Measurements from ENCODE around the gene MKI67. TPM values are rescaled to one million over a fixed set of nuclear protein-coding genes. Genes with fewer than 3 reads are reported as not detected.

Gene MKI67
- total RNA-seq, 1 donor from 2014 or later = 0.39 TPM

DNA sequence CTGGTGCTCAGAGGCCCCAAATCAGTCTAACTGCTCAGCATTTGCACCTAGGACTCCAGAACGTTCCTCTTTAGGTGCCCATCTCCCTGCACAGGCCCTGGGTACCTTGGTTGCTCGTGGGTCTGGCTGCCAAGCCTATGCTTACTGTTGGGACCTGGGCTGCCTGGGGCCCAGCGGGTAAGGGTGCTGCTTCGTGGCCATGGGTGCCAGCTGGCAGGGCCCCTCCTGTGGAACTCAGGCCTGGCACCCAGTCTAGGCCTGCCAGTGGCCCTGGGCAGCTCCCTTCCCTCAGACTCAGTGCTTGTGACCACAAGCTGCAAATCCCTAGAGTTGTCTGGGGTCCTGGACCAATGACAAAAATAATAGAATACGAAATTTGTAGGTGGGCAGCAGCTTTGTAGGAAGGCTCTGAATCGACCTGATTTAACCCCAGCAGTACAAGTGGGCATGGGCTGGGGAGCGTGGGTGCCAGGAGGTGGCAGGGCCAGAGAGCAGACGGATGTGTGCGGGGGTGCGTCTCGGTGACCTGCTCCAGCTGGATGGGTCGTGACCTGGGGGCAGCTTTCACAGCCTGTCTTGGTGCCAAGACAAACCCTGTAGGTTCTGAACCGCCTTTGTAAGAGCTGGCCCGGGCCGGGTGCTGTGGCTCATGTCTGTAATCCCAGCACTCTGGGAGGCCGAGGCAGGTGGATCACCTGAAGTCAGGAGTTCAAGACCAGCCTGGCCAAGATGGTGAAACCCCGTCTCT, 69.7 kb downstream of the MKI67 start:
- DNase-seq (ENCODE audit: low spot score) = no peak

GRCh38 chr10:128055061-128055868, 71.0 kb downstream of the MKI67 start:
- no peak for DNase-seq (ENCODE audit: low spot score)

DNA sequence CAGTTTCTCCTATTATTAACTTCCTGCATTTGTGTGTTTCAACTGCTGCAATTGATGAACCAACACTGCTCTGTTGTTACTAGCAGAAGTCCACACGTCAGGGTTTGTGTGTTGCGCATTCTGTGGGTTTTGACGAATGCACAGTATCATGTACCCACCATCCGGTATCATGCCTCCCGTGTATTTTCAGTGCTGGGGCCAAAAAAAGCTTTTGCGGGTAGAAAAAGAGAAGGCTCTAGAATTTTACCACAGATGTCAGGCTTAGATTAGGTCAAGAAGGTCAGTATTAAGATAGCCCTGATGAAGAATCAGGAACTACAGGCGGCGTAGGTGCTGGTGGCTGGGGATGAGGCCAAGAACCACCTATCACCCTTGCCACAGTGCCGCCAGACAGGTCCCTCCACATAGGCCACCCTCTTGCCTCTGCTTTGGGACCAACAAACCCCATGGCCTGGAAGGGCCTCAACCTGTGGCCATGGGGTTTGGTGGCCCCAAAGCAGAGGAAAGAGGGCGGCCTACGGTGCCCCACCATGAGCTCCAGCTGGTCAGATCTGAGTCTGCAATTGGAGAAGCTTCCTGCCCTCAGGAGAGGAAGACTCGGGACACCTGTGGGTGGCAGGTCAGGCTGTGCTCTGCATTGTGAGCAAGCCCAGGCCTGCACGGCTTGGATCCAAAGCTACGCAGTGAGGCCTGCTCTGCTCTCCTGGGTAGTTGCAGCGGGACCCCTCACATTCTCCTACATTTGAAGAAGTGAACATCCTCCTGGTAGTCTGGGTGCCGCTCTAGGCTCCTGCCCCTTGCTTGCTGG, 71.9 kb downstream of the MKI67 start:
- DNase-seq (ENCODE audit: low spot score) = no peak

GRCh38 chr10:128053356-128053755, 72.9 kb downstream of the MKI67 start:
- DNase-seq (ENCODE audit: low spot score) = no peak

DNA sequence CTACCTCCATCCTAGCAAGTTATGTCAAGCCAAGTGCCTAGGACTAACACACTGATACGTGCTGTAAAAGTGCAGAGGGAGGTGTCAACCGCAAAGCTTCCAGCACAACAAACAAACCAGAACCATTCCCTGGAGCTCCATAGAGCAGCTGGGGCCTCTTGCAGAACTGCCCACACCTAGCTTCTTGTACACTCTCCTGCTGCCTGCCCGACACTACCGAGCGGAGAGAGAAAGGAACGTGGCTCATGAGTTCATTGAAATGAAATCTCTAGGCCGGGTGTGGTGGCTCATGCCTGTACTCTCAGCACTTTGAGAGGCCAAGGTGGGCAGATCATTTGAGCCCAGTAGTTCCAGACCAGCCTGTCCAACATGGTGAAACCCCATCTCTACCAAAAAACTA, 73.5 kb downstream of the MKI67 start:
- DNase-seq (ENCODE audit: low spot score) = no peak

DNA sequence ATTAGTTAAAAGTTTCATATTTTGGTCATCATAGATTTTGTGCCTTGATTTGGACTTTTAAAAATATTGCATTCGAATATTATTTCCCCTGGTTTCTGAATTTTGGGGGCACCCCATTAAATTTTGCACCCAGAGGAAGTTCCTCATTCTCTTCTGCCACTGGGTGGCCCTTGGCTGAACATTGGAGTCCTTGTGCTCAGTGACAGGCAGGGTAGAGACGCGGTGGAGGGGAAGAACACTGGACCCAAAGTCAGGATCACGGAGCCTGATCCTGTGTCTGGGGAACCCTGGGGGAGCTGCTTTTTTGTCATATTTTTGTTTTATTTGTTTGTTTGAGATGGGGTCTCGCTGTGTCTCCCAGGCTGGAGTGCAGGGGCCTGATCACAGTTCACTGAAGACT, 74.7 kb downstream of the MKI67 start:
- no peak for DNase-seq (ENCODE audit: low spot score)

DNA sequence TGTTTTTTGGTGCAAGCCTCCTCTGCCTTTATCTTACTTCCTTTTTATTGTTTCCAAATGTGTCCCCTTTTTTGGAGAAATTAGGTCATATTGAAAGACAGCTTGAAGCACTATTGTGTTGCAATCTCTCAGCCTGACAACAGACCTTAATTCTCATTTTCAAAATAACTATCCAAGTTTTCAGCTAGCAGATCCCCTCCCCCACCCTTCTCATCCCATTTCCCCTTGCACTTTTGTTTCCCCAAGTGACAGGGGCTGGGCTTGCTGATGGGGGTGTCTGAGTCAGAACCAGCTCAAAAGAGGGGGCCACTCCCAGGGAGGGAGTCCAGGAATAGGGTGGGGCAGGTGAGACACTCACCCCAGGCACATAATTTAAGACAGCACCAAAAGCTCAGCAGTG, 75.3 kb downstream of the MKI67 start:
- DNase-seq (ENCODE audit: low spot score) = no peak

- DNase-seq (ENCODE audit: low spot score) = no peak
Measured at GRCh38 chr10:128050121-128050516, 76.1 kb downstream of the MKI67 start.

- DNase-seq (ENCODE audit: low spot score) = no peak
Measured at GRCh38 chr10:128049226-128050120, 76.8 kb downstream of the MKI67 start.

DNA sequence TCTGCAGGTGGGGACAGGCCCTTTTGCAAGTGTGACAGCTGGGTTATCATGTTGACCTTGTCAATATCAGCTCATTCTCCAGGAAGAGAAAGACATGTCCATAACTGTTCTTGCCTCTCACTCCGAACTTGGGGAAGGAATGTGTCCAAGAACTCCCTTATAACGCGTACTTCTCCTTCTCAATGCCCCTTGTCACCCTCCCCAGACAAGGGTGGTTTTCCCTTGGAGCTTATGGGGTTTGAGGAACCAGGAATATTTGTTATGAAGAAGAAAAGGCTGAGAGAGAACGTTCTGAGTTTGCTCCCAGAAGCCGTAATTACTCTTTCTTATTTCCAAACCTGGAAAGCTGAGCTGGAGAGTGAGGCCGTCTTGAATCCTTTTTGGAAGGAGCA, 77.4 kb downstream of the MKI67 start:
- DNase-seq (ENCODE audit: low spot score) = no peak

- no peak for DNase-seq (ENCODE audit: low spot score)
Measured at GRCh38 chr10:128047991-128048818, 78.0 kb downstream of the MKI67 start.

DNA sequence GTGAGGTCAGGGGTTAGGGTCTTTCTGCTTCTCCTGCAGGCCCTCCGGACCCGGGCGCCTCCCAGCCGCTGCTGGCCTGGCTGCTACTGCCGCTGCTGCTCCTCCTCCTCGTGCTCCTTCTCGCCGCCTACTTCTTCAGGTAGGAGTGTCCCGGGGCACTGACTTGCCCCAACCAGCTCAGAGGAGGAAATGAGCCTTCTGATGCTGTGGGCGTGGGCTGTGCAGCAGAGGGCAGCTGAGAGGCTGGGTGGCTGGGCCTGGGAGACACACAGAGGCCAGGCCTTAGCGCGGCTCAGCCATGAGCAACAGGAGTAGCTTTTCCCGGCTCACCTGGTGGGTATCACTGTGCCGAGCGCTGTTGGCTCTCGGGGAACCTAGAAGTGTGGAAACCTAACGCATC, 78.9 kb downstream of the MKI67 start:
- no peak for DNase-seq (ENCODE audit: low spot score)

DNA sequence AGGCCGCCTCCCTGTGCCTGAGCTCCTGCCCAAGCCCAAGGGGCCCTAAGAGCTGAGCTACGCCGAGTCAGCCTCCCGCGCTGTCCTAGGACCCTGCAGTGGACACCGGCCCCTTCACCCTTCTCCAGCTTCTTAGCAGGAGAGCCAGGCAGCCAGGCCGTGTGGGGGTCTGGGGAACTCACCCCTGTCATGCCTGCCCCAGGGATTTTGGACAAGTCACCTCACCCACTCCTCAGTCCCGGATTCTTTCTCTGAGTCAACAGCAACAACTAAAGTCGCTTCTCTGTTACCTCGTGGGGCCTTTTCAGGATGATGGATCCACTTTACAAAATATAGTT, 79.3 kb downstream of the MKI67 start:
- no peak for DNase-seq (ENCODE audit: low spot score)

Other genes starting within 250 kb of the MKI67 start
- 0.29 TPM for gene CLRN3, start 233.5 kb downstream of the MKI67 start, total RNA-seq
- gene PTPRE, start 219.3 kb downstream of the MKI67 start, total RNA-seq = 49.7 TPM